Tongue (tissue), 2 donors: ENCODE data around the gene BBS7. TPM values are rescaled to one million over a fixed set of nuclear protein-coding genes. Genes with fewer than 3 reads are reported as not detected.

Experiments
- DNase-seq: peaks from one replicate; pipeline ENCODE4 v3.0.0-alpha.2; 2015
- total RNA-seq: library from RNA; depleted of rRNA; stranded (reverse); fragments of >200 nt; gene quantifications from one replicate; pipeline ENCODE4 v1.2.3, GENCODE V29; 2014

BBS7 gene
- total RNA-seq, 1 donor from 2014 or later = 9.0 TPM

GRCh38 chr4:121827853-121828252, 42.4 kb downstream of the BBS7 start:
- no peak for DNase-seq

GRCh38 chr4:121824950-121825349, 45.3 kb downstream of the BBS7 start:
- peak; percentile 36 for DNase-seq

GRCh38 chr4:121824171-121824527, 46.1 kb downstream of the BBS7 start:
- no peak for DNase-seq

- DNase-seq = peak; percentile 99
Observed at GRCh38 chr4:121823505-121824170, 46.6 kb downstream of the BBS7 start, which contains the start of gene CCNA2. Gene CCNA2 (minus strand): TSS chr4:121823883. CDS start chr4:121823628, 255 bp downstream.

- DNase-seq = peak; percentile 54
Observed at GRCh38 chr4:121822796-121823504, 47.3 kb downstream of the BBS7 start.

- no peak for DNase-seq
Observed at GRCh38 chr4:121822047-121822446, 48.2 kb downstream of the BBS7 start.

GRCh38 chr4:121819216-121819965, 50.9 kb downstream of the BBS7 start:
- no peak for DNase-seq

GRCh38 chr4:121818215-121818614, 52.1 kb downstream of the BBS7 start:
- DNase-seq = no peak

GRCh38 chr4:121817701-121818100, 52.6 kb downstream of the BBS7 start:
- DNase-seq = no peak

GRCh38 chr4:121817006-121817405, 53.3 kb downstream of the BBS7 start:
- no peak for DNase-seq

GRCh38 chr4:121814756-121815155, 55.5 kb downstream of the BBS7 start:
- DNase-seq = no peak

- no peak for DNase-seq
Observed at GRCh38 chr4:121811122-121811521, 59.2 kb downstream of the BBS7 start.

GRCh38 chr4:121806411-121806810, 63.9 kb downstream of the BBS7 start:
- peak; percentile 12 for DNase-seq

GRCh38 chr4:121801715-121802075, 68.6 kb downstream of the BBS7 start:
- DNase-seq = no peak

GRCh38 chr4:121800961-121801714, 69.1 kb downstream of the BBS7 start, which contains the start of gene EXOSC9:
Gene EXOSC9 (plus strand): TSS chr4:121801323. CDS start chr4:121801425, 102 bp downstream.
- peak; percentile 99 for DNase-seq

GRCh38 chr4:121800638-121800960, 69.7 kb downstream of the BBS7 start:
- no peak for DNase-seq

GRCh38 chr4:121799867-121800501, 70.3 kb downstream of the BBS7 start:
- DNase-seq = no peak

- DNase-seq = no peak
Observed at GRCh38 chr4:121799208-121799823, 71.0 kb downstream of the BBS7 start.

GRCh38 chr4:121796283-121796682, 74.0 kb downstream of the BBS7 start:
- DNase-seq = no peak

GRCh38 chr4:121794505-121795188, 75.6 kb downstream of the BBS7 start:
- no peak for DNase-seq

- DNase-seq = no peak
Observed at GRCh38 chr4:121792966-121793365, 77.3 kb downstream of the BBS7 start.
